GM12878 (cell line): Measurements from ENCODE around the gene ARHGAP12. TPM values are rescaled to one million over a fixed set of nuclear protein-coding genes. Genes with fewer than 3 reads are reported as not detected.

Experiments used
- BACH1 ChIP-seq: fragments of 450-650 bp; IDR thresholded peaks from 2 replicates; pipeline ENCODE4 v1.6.1; 2017; ENCODE audit warnings: mild to moderate bottlenecking, borderline replicate concordance
- BMI1 ChIP-seq: fragments of 450-650 bp; IDR thresholded peaks from 2 replicates; pipeline ENCODE4 v1.6.1; 2016; ENCODE audit warnings: mild to moderate bottlenecking, moderate library complexity, borderline replicate concordance
- CTCF ChIP-seq, 3 experiments: IDR thresholded peaks in 2 of 3; conservative IDR thresholded peaks in 1 of 3; 2 replicates each; pipeline ENCODE4 v1.5.1; 2011; ENCODE audit warnings: low read depth in 3 of 3, low read length in 3 of 3, mild to moderate bottlenecking in 3 of 3, control low read depth in 2 of 3, moderate library complexity in 2 of 3, inconsistent platforms in 1 of 3, mixed read lengths in 1 of 3; ENCODE audit not compliant: control insufficient read depth in 2 of 3, insufficient read depth in 1 of 3; ENCODE audit errors: extremely low read depth in 1 of 3
- FOS ChIP-seq: IDR thresholded peaks from 3 replicates; pipeline ENCODE4 v1.6.1; 2011; ENCODE audit warnings: borderline replicate concordance; ENCODE audit not compliant: insufficient read length; ENCODE audit errors: extremely low read depth
- JUNB ChIP-seq: IDR thresholded peaks from 2 replicates; pipeline ENCODE4 v1.6.1; 2016; ENCODE audit warnings: antibody characterized with exemption, mild to moderate bottlenecking
- JUND ChIP-seq: IDR thresholded peaks from 2 replicates; pipeline ENCODE4 v1.6.1; 2012; ENCODE audit warnings: low read depth, mild to moderate bottlenecking, low read length, improper control_type of control experiment, moderate library complexity
- MEF2B ChIP-seq: fragments of 450-650 bp; IDR thresholded peaks from 2 replicates; pipeline ENCODE4 v1.6.1; 2018; ENCODE audit warnings: mild to moderate bottlenecking, moderate library complexity; ENCODE audit not compliant: partially characterized antibody, poor library complexity, severe bottlenecking
- PKNOX1 ChIP-seq: fragments of 450-650 bp; IDR thresholded peaks from 2 replicates; pipeline ENCODE4 v1.6.1; 2016; ENCODE audit warnings: mild to moderate bottlenecking
- RAD21 ChIP-seq: IDR thresholded peaks from 2 replicates; pipeline ENCODE4 v1.6.1; 2011; ENCODE audit warnings: mild to moderate bottlenecking, low read depth, low read length, moderate library complexity; ENCODE audit not compliant: insufficient read depth
- RAD51 ChIP-seq: fragments of 450-650 bp; IDR thresholded peaks from 2 replicates; pipeline ENCODE4 v1.6.1; 2016; ENCODE audit warnings: moderate library complexity, mild to moderate bottlenecking, inconsistent platforms
- RELB ChIP-seq: fragments of 450-650 bp; IDR thresholded peaks from 2 replicates; pipeline ENCODE4 v1.6.1; 2017; ENCODE audit warnings: low read depth, mild to moderate bottlenecking, moderate library complexity
- TBL1XR1 ChIP-seq: IDR thresholded peaks from 2 replicates; pipeline ENCODE4 v1.6.1; 2012; ENCODE audit warnings: low read depth, low read length, improper control_type of control experiment
- USF1 ChIP-seq: IDR thresholded peaks from 2 replicates; pipeline ENCODE4 v1.6.1; 2011; ENCODE audit warnings: borderline replicate concordance, low read depth, mild to moderate bottlenecking, moderate library complexity, mixed read lengths, low read length; ENCODE audit not compliant: insufficient read depth; ENCODE audit errors: extremely low read length
- YY1 ChIP-seq: IDR thresholded peaks from 2 replicates; pipeline ENCODE4 v1.6.1; 2011; ENCODE audit warnings: low read depth, mild to moderate bottlenecking, low read length
- ZBED1 ChIP-seq: IDR thresholded peaks from 2 replicates; pipeline ENCODE4 v1.6.1; 2016; ENCODE audit warnings: borderline replicate concordance
- ZNF622 ChIP-seq: fragments of 450-650 bp; IDR thresholded peaks from 2 replicates; pipeline ENCODE4 v1.6.1; 2017; ENCODE audit warnings: mild to moderate bottlenecking, inconsistent platforms
- polyA plus RNA-seq, 11 experiments: library from polyadenylated mRNA; depleted of rRNA in 4 of 11; unstranded in 6 of 11; stranded (reverse) in 5 of 11; fragments of >200 nt; fragmentation: Nextera tagmentation in 4 of 11; fragmentation: Illumina TruSeq in 1 of 11; extraction: Ambion mirVana in 4 of 11; extraction: Trizol in 1 of 11; gene quantifications; 1 replicate in 1 of 11; 2 replicates in 10 of 11; pipeline versions ENCODE4 v1.2.1 to v1.2.3, GENCODE V29; 2011 to 2016; ENCODE audit warnings: inconsistent platforms in 2 of 11, missing spikeins in 2 of 11, low read depth in 1 of 11
- total RNA-seq, 4 experiments: library from RNA; depleted of rRNA in 3 of 4; stranded (reverse); fragments of >200 nt in 3 of 4; fragmentation: Illumina TruSeq in 1 of 4; extraction: Trizol in 1 of 4; gene quantifications; 2 replicates each; pipeline versions ENCODE4 v1.2.1 to v1.2.3, GENCODE V29; 2013 to 2021
- TF ChIP-seq, protein P1 (sequence below): IDR thresholded peaks from 2 replicates; pipeline ENCODE4 v1.6.1; 2012; ENCODE audit warnings: low read length, inconsistent platforms
- TF ChIP-seq, protein P2 (sequence below): fragments of 450-650 bp; conservative IDR thresholded peaks from 2 replicates; pipeline ENCODE4 v1.6.1; 2017; ENCODE audit warnings: mild to moderate bottlenecking, moderate library complexity
- TF ChIP-seq, protein P3 (sequence below): fragments of 150-350 bp; IDR thresholded peaks from 2 replicates; pipeline ENCODE4 v1.6.1; 2014; ENCODE audit warnings: mild to moderate bottlenecking, low read depth, low read length

Gene ARHGAP12
- total and polyA plus RNA-seq, 10 of the 15 experiments (the other 5 are each of a cell fraction or from before 2014, with no cell fraction given), result 5.4 to 15.6 (median 8.5) TPM

DNA sequence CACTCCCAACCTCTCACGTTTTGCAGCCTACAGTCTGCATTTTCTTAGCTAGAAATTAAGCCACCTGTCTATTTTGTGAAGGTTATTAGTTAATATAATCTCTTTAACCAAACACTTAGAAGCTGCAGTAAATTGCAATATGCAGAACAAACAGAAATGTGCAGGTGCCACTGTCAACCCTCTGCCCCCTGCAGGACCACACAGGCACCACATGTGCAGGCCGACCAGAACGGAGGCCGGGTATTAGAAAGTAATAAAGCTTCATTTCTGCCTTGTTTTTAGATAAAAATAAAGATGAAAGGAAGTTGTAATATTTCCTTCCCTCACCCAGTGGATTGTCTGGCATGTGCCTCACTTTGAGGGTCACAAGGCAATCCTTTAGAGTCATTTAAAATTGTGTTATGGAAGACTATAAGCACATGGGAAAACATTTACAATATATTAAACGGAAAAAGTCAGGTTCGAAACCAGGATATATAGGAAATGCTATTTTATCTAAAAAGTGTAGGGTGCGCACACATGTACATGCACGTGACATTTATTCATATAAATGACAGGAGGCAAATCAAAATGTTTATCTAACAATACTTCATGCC is 158.2 kb downstream of the ARHGAP12 start (continued):
- TF ChIP-seq ZNF622 (no peak), CTCF (IDR thresholded peaks at IDR 0.05 in 2 of 3, conservative IDR thresholded peaks at IDR 0.05 in 1 of 3; ENCODE audit: control insufficient read depth in 2 of 3, extremely low read depth in 1 of 3, insufficient read depth in 1 of 3, low read depth in 3 of 3, low read length in 3 of 3) (peak; percentile 79 to 88 (median 86)), PKNOX1 (no peak), MEF2B (no peak), USF1 (no peak), RELB (no peak), FOS (no peak), YY1 (peak; percentile 57; the same call in 1 of the 2 replicates), JUNB (no peak), RAD51 (no peak), BACH1 (no peak), TBL1XR1 (no peak), ZBED1 (no peak), RAD21 (peak; percentile 86), BMI1 (no peak), JUND (no peak)
- TF ChIP-seq, protein P1, sequence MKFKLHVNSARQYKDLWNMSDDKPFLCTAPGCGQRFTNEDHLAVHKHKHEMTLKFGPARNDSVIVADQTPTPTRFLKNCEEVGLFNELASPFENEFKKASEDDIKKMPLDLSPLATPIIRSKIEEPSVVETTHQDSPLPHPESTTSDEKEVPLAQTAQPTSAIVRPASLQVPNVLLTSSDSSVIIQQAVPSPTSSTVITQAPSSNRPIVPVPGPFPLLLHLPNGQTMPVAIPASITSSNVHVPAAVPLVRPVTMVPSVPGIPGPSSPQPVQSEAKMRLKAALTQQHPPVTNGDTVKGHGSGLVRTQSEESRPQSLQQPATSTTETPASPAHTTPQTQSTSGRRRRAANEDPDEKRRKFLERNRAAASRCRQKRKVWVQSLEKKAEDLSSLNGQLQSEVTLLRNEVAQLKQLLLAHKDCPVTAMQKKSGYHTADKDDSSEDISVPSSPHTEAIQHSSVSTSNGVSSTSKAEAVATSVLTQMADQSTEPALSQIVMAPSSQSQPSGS, result no peak
- TF ChIP-seq, protein P2, sequence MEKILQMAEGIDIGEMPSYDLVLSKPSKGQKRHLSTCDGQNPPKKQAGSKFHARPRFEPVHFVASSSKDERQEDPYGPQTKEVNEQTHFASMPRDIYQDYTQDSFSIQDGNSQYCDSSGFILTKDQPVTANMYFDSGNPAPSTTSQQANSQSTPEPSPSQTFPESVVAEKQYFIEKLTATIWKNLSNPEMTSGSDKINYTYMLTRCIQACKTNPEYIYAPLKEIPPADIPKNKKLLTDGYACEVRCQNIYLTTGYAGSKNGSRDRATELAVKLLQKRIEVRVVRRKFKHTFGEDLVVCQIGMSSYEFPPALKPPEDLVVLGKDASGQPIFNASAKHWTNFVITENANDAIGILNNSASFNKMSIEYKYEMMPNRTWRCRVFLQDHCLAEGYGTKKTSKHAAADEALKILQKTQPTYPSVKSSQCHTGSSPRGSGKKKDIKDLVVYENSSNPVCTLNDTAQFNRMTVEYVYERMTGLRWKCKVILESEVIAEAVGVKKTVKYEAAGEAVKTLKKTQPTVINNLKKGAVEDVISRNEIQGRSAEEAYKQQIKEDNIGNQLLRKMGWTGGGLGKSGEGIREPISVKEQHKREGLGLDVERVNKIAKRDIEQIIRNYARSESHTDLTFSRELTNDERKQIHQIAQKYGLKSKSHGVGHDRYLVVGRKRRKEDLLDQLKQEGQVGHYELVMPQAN, result no peak
- TF ChIP-seq, protein P3, sequence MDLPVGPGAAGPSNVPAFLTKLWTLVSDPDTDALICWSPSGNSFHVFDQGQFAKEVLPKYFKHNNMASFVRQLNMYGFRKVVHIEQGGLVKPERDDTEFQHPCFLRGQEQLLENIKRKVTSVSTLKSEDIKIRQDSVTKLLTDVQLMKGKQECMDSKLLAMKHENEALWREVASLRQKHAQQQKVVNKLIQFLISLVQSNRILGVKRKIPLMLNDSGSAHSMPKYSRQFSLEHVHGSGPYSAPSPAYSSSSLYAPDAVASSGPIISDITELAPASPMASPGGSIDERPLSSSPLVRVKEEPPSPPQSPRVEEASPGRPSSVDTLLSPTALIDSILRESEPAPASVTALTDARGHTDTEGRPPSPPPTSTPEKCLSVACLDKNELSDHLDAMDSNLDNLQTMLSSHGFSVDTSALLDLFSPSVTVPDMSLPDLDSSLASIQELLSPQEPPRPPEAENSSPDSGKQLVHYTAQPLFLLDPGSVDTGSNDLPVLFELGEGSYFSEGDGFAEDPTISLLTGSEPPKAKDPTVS, result no peak
